ENCODE data around the gene RAP1A. TPM values are rescaled to one million over a fixed set of nuclear protein-coding genes. Genes with fewer than 3 reads are reported as not detected.

RAP1A gene
- total and polyA plus RNA-seq, 10 donors: 83.3 to 125 (median 105) TPM

GRCh38 chr1:111691886-111692285 lies 72.3 kb downstream of the RAP1A start:
- Histone ChIP-seq H3K4me3 (no peak overlapping the region), H3K4me1 (peaks cover 0 to 89% (median 26%) of the 10 kb centered on the region in 6 donors), H3K27ac (peak overlapping the region in 1 of 8 donors; percentile 4), H3K36me3 (peaks cover 4 to 61% (median 26%) of the 10 kb centered on the region in 6 donors), H3K9me3 (peaks cover 0 to 4% (median 0%) of the 10 kb centered on the region in 8 donors), H3K27me3 (replicated peaks in 1 of 7) (no peaks in the 10 kb centered on the region)
- TF ChIP-seq POLR2A (IDR thresholded peaks at IDR 0.05): no peak
- TF ChIP-seq, protein P1, sequence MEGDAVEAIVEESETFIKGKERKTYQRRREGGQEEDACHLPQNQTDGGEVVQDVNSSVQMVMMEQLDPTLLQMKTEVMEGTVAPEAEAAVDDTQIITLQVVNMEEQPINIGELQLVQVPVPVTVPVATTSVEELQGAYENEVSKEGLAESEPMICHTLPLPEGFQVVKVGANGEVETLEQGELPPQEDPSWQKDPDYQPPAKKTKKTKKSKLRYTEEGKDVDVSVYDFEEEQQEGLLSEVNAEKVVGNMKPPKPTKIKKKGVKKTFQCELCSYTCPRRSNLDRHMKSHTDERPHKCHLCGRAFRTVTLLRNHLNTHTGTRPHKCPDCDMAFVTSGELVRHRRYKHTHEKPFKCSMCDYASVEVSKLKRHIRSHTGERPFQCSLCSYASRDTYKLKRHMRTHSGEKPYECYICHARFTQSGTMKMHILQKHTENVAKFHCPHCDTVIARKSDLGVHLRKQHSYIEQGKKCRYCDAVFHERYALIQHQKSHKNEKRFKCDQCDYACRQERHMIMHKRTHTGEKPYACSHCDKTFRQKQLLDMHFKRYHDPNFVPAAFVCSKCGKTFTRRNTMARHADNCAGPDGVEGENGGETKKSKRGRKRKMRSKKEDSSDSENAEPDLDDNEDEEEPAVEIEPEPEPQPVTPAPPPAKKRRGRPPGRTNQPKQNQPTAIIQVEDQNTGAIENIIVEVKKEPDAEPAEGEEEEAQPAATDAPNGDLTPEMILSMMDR (IDR thresholded peaks at IDR 0.05 in 8 of 11, conservative IDR thresholded peaks at IDR 0.05 in 3 of 11): no peak
- no peak for TF ChIP-seq POLR2AphosphoS5 (IDR thresholded peaks at IDR 0.05)
- intact Hi-C loops (cut with DNase I; ENCODE audit: low total_unique reads): no loop called here
- 95 to 100% (median 98%) methylated on average over 1 of the region's 1 CpG for WGBS, 5 donors
- no peak for DNase-seq

GRCh38 chr1:111695801-111696200 lies 76.2 kb downstream of the RAP1A start:
- H3K27me3 ChIP-seq (replicated peaks in 1 of 7): no peaks in the 10 kb centered on the region
- WGBS, 5 donors: 71 to 80% (median 76%) methylated on average over 1 of the region's 1 CpG

DNA sequence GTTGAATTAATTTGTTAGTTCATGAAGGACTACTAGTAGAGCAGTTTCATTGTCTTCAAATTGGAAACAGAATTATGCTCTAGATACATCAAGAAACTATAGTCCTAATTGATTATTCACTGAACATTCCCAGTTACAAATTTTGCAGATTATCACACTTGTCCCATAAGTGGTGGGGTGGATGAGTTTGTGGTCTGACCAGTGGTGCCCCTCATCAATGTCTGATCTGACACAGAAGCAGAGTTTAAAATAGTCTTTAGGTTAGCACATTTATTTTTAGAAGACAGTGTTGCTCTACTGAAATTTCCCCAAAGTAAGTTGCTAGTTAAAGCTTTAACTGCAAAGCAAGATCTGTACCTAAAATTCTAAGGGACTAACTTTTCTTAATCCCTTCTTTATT lies 76.7 kb downstream of the RAP1A start:
- DNase-seq: no peak
- H3K9me3 ChIP-seq: no peaks in the 10 kb centered on the region
- peaks cover 0 to 80% (median 15%) of the 10 kb centered on the region in 6 donors for H3K4me1 ChIP-seq
- TF ChIP-seq POLR2A (IDR thresholded peaks at IDR 0.05) (no peak), POLR2AphosphoS5 (IDR thresholded peaks at IDR 0.05) (no peak)
- TF ChIP-seq, protein P1 (IDR thresholded peaks at IDR 0.05 in 8 of 11, conservative IDR thresholded peaks at IDR 0.05 in 3 of 11): no peak
- no peaks in the 10 kb centered on the region for H3K27me3 ChIP-seq (replicated peaks in 1 of 7)
- peaks cover 4 to 100% (median 69%) of the 10 kb centered on the region in 6 donors for H3K36me3 ChIP-seq
- no peak overlapping the region for H3K4me3 ChIP-seq
- intact Hi-C loops (cut with DNase I; ENCODE audit: low total_unique reads): no loop called here
- H3K27ac ChIP-seq: peak overlapping the region in 1 of 8 donors; percentile 18

More at GRCh38 chr1:111695801-111696200, 76.2 kb downstream of the RAP1A start:
- Histone ChIP-seq H3K36me3 (peaks cover 4 to 100% (median 63%) of the 10 kb centered on the region in 6 donors), H3K27ac (peak overlapping the region in 1 of 8 donors; percentile 41), H3K9me3 (no peaks in the 10 kb centered on the region), H3K4me1 (peaks cover 0 to 85% (median 19%) of the 10 kb centered on the region in 6 donors), H3K4me3 (no peak overlapping the region)
- DNase-seq: no peak
- TF ChIP-seq POLR2A (IDR thresholded peaks at IDR 0.05) (no peak), POLR2AphosphoS5 (IDR thresholded peaks at IDR 0.05) (no peak)
- TF ChIP-seq, protein P1 (IDR thresholded peaks at IDR 0.05 in 8 of 11, conservative IDR thresholded peaks at IDR 0.05 in 3 of 11): no peak
- intact Hi-C loops (cut with DNase I; ENCODE audit: low total_unique reads): no loop called here

GRCh38 chr1:111699268-111699667 lies 79.7 kb downstream of the RAP1A start:
- intact Hi-C loops (cut with DNase I; ENCODE audit: low total_unique reads): no loop called here
- TF ChIP-seq, protein P1 (IDR thresholded peaks at IDR 0.05 in 8 of 11, conservative IDR thresholded peaks at IDR 0.05 in 3 of 11): no peak
- TF ChIP-seq POLR2A (IDR thresholded peaks at IDR 0.05) (no peak), POLR2AphosphoS5 (IDR thresholded peaks at IDR 0.05) (no peak)
- peaks cover 1 to 100% (median 70%) of the 10 kb centered on the region in 6 donors for H3K36me3 ChIP-seq

More at GRCh38 chr1:111699268-111699667, 79.7 kb downstream of the RAP1A start:
- H3K9me3 ChIP-seq: no peaks in the 10 kb centered on the region
- no peak overlapping the region for H3K4me3 ChIP-seq
- DNase-seq: no peak
- no peaks in the 10 kb centered on the region for H3K27me3 ChIP-seq (replicated peaks in 1 of 7)
- peaks cover 0 to 52% (median 8%) of the 10 kb centered on the region in 6 donors for H3K4me1 ChIP-seq
- H3K27ac ChIP-seq: no peak overlapping the region

All from spleen (tissue), 11 donors.